Left lobe of liver (tissue), 2 donors: ENCODE data around the gene MMP14. TPM values are rescaled to one million over a fixed set of nuclear protein-coding genes. Genes with fewer than 3 reads are reported as not detected.
"Not testable (repeated sequence)": the region's sequence is repeated elsewhere in the genome, so short reads cannot be mapped to it uniquely, and the experiment has no call there.

Experiments used
- ATAC-seq: fragments of 200-7000 bp; cut with Tn5 transposase; one replicate; pipeline ENCODE4 v1.9.1; 2020; ENCODE audit warnings: mild to moderate bottlenecking, moderate library complexity
- DNase-seq: peaks from one replicate; pipeline ENCODE4 v3.0.0-alpha.2; 2020; ENCODE audit warnings: low spot score
- total RNA-seq: library from RNA; stranded (reverse); gene quantifications from one replicate; pipeline ENCODE4 v1.2.1, GENCODE V29; 2021
- donor health status: DM: no; HTN: no; CAD: no; lungs with moderate emphysema.
- donor health status: DM: no; HTN: yes; CAD: no.

Gene MMP14
- total RNA-seq, 1 donor from 2014 or later: 10.9 TPM

- ATAC-seq, DNase-seq: not testable (repeated sequence)
These were observed 17.9 kb downstream of the MMP14 start for GRCh38 chr14:22854296-22854695.

DNA sequence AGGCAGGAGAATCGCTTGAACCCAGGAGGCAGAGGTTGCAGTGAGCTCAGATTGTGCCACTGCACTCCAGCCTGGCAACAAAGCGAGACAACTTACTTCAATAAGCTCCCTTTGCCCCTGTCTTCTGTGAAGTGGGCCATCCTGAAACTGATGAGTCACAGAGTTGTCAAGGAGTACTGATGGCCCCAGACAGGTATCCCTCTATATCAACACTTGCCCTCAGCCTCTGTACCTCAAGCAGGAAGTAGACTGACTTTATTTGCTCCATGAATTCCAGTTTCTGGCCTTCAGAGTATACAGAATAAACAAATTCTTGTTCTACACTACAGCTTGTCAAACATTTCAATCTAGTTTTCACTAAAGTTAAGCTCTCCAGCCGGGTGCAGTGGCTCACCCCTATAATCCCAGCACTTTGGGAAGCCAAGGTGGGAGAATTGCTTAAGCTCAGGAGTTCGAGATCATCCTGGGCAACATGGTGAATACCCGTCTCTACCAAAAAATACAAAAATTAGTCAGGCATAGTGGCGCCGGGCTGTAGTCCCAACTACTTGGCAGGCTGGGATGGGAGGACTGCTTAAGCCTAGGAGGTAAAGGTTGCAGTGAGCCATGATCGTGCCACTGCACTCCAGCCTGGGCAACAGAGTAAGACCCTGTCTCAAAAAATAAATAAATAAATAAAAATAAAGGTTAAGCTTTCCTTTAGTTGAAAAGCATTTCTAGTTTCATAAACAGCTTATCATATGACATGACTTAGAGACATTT is 18.8 kb downstream of the MMP14 start:
- ATAC-seq (no peak), DNase-seq (no peak)

- ATAC-seq (no peak), DNase-seq (no peak)
These were observed 20.0 kb downstream of the MMP14 start for GRCh38 chr14:22856428-22856827.

DNA sequence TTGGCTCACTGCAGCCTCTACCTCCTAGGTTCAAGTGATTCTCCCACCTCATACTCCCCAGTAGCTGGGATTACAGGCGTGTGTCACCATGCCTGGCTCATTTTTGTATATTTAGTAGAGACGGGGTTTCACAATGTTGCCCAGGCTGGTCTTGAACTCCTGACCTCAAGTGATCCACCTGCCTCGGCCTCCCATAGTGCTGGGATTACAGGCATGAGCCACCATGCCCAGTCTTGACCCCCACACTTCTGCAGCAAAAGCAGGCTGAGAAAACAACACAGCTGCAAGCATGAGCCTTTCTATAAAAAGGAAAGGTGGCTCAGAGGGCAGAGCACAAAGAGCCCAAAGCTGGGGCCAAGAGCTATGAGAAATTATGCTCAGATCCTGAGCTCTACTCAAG is 24.0 kb downstream of the MMP14 start:
- ATAC-seq, DNase-seq: not testable (repeated sequence)

- no peak for ATAC-seq
- no peak for DNase-seq
These were observed 25.3 kb downstream of the MMP14 start for GRCh38 chr14:22861651-22862050.

DNA sequence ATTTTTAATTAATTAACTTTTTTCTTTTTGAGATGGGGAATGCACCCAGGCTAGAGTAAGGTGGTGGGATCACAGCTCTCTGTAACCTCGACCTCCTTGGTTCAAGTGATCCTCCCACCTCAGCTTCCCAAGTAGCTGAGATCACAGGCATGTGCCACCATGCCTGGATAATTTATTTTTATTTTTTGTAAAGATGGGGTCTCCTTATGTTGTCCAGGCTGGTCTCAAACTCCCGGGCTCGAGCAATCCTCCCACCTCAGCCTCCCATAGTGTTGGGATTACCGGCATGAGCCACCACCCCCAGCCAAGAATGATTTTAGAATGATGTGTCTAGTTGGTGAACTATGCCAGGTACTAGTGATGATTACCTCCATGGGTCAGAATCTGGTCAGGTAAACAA is 28.6 kb downstream of the MMP14 start:
- ATAC-seq (no peak), DNase-seq (no peak)

- ATAC-seq (no peak), DNase-seq (no peak)
These were observed 29.3 kb downstream of the MMP14 start for GRCh38 chr14:22865424-22866405.

DNA sequence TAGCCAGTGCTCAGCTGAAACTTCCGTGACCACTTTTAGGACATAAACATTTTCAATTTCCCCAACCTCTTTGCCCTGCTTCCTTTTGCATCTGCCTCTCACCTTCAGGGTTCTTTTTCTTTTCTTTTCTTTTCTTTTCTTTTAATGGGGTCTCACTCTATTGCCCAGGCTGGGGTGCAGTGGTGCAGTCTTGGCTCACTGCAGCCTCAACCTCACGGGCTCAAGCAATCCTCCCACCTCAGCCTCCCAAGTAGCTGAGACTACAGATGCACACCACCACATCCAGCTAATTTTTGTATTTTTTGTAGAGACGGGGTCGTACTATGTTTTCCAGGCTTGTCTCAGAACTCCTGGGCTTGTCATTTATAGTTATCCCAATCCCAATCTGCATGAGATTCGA is 30.5 kb downstream of the MMP14 start:
- ATAC-seq (no peak), DNase-seq (no peak)

- DNase-seq (no peak), ATAC-seq (peak; percentile 8)
These were observed 34.4 kb downstream of the MMP14 start for GRCh38 chr14:22870811-22871223.

GRCh38 chr14:22871224-22872032 is 35.0 kb downstream of the MMP14 start, which contains the start of gene LRP10:
LRP10 (plus strand) TSS chr14:22871740; CDS start chr14:22872304, 564 bp downstream.
- peak; percentile 93 for ATAC-seq

GRCh38 chr14:22872033-22872832 is 35.8 kb downstream of the MMP14 start:
- ATAC-seq (peak; percentile 66), DNase-seq (peak; percentile 84)

More at GRCh38 chr14:22871224-22872032, 35.0 kb downstream of the MMP14 start, which contains the start of gene LRP10:
- DNase-seq: peak; percentile 96

DNA sequence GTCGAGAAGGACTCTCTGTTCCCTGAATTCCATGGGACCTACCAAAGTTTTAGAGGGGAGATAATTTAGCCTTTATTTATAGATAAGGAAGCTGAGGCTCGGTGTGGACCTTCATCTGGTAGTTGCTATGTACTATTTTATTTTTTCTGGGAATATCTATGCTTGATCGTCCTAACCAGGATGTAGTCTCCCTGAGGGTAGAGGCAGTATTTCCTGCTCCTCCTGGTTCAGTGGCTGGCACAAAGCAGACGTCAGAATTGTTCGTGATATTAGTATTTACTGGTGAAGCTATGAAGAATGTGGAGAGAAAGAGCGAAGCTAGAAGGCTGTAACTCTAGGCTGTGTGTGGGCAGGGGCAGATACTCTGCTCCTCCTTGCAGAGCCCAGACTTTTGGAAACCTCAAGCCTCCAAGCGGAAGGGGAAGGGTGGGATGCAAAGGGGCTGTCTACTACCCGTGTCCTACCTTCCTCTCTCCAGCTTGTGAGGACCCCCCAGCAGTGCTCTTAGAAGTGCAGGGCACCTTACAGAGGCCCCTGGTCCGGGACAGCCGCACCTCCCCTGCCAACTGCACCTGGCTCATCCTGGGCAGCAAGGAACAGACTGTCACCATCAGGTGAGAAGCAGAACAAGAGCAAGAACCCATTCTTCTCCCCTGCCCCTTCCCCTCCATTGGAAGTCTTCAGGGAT is 36.6 kb downstream of the MMP14 start:
- DNase-seq: no peak
- no peak for ATAC-seq

DNA sequence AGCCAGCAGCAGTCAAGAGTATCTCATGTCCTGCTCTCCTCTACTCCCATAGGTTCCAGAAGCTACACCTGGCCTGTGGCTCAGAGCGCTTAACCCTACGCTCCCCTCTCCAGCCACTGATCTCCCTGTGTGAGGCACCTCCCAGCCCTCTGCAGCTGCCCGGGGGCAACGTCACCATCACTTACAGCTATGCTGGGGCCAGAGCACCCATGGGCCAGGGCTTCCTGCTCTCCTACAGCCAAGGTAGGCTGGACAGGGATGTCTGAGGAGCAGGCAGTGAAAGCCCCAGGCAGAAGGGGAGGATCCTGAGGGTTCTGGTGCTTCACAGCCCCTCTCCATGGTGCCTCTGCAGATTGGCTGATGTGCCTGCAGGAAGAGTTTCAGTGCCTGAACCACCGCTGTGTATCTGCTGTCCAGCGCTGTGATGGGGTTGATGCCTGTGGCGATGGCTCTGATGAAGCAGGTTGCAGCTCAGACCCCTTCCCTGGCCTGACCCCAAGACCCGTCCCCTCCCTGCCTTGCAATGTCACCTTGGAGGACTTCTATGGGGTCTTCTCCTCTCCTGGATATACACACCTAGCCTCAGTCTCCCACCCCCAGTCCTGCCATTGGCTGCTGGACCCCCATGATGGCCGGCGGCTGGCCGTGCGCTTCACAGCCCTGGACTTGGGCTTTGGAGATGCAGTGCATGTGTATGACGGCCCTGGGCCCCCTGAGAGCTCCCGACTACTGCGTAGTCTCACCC is 38.8 kb downstream of the MMP14 start:
- ATAC-seq (no peak), DNase-seq (no peak)

- DNase-seq: no peak
These were observed 39.4 kb downstream of the MMP14 start for GRCh38 chr14:22875748-22876319.

DNA sequence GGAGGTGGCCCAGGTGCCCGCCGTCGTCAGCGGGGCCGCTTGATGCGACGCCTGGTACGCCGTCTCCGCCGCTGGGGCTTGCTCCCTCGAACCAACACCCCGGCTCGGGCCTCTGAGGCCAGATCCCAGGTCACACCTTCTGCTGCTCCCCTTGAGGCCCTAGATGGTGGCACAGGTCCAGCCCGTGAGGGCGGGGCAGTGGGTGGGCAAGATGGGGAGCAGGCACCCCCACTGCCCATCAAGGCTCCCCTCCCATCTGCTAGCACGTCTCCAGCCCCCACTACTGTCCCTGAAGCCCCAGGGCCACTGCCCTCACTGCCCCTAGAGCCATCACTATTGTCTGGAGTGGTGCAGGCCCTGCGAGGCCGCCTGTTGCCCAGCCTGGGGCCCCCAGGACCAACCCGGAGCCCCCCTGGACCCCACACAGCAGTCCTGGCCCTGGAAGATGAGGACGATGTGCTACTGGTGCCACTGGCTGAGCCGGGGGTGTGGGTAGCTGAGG is 40.7 kb downstream of the MMP14 start:
- ATAC-seq (no peak), DNase-seq (no peak)

More at GRCh38 chr14:22875748-22876319, 39.4 kb downstream of the MMP14 start:
- no peak for ATAC-seq

DNA sequence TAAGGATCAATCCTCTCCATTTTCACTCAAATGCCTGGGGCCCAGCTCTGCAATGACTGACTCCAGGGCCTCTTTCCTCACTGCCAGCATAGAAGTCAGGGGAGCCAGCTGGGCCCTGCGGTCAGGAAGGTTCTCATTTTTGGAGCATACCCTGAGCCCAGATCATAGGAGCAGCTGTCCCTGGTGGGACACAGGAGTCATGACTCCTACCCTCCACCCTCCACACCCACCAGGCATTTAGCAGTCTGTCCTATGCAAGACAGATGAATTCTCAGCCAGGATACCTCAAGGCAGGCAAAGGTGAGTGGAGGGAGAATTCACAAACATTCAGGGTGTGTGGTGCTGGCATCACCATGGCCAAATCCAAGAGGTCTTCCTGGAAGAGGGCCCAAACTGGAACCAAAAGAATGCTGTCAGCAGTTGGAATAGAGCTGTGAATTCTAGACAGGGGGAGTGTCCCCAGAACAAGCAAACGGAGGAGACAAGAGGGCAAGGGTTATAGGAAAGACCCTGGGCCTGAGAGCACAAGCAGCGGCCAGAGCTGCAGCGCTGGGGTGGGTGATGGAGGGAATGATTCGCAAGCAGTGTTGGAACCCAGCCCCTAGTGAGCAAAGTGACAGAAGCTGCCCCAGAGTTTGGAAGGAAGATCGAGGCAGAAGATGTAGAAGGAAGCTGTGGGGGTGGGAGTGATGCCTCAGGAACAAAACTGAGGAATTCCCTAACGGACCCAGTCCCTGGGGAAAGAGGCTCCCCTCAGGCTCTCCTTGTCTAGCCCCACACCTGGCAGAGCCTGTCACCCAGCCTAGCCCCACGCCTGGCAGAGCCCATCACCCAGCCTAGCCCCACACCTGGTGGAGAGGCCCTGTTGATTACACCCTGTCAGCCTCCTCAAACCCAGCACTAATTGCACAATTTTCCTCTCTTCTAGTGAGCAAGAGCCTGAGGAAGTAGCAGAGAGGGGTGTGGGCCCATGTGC is 42.2 kb downstream of the MMP14 start:
- ATAC-seq (no peak), DNase-seq (no peak)

DNA sequence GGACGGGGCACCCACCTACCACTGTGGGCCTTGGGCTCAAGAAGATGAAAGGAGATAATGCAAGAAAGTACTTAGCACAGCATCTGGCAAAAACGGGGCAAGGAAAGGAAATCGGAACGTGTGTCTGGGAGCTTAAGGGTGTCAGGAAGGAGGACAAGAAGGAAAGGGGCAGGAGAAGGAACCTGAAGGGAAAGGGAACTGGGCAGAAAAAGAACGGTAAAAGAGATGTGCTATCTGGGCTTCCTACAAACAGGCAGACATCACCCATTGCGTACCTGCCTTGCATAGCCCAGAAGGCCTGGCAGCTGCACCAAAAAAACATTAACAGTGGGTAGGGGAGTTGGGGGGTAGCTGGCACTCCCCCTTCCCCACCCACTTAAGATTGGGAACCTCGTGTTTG is 45.7 kb downstream of the MMP14 start:
- no peak for ATAC-seq
- DNase-seq: no peak
